ENCODE measurements around the gene MTUS2.

The MTUS2 gene

GRCh38 chr13:29537736-29538651 is 717.9 kb downstream of the MTUS2 start:
- no peak for DNase-seq

GRCh38 chr13:29538652-29539040 is 718.5 kb downstream of the MTUS2 start:
- no peak for DNase-seq

- DNase-seq: no peak
Measured at GRCh38 chr13:29539856-29540255, 719.7 kb downstream of the MTUS2 start.

- no peak for DNase-seq
Measured at GRCh38 chr13:29540334-29540733, 720.2 kb downstream of the MTUS2 start.

GRCh38 chr13:29540799-29541198 is 720.7 kb downstream of the MTUS2 start:
- DNase-seq: no peak

GRCh38 chr13:29541400-29541799 is 721.3 kb downstream of the MTUS2 start:
- no peak for DNase-seq

- no peak for DNase-seq
Measured at GRCh38 chr13:29542381-29542780, 722.2 kb downstream of the MTUS2 start.

GRCh38 chr13:29543230-29544215 is 723.4 kb downstream of the MTUS2 start:
- DNase-seq: no peak

GRCh38 chr13:29545988-29546387 is 725.8 kb downstream of the MTUS2 start:
- DNase-seq: no peak

GRCh38 chr13:29546662-29547061 is 726.5 kb downstream of the MTUS2 start:
- no peak for DNase-seq

- DNase-seq: no peak
Measured at GRCh38 chr13:29547153-29547552, 727.0 kb downstream of the MTUS2 start.

GRCh38 chr13:29548722-29549121 is 728.6 kb downstream of the MTUS2 start:
- DNase-seq: peak; percentile 3

- DNase-seq: no peak
Measured at GRCh38 chr13:29550430-29550988, 730.4 kb downstream of the MTUS2 start.

- no peak for DNase-seq
Measured at GRCh38 chr13:29551214-29551613, 731.1 kb downstream of the MTUS2 start.

All from NCI-H1048 (cell line).